GM12891 (cell line): Measurements from ENCODE around the gene ZBTB39.

ENCODE experiments used
- PAX5 ChIP-seq: IDR thresholded peaks from 2 replicates; pipeline ENCODE4 v1.6.1; 2011; ENCODE audit warnings: low read length, moderate library complexity, mild to moderate bottlenecking; ENCODE audit not compliant: insufficient read depth, severe bottlenecking
- POLR2A ChIP-seq: IDR thresholded peaks from 2 replicates; pipeline ENCODE4 v1.6.1; 2011; ENCODE audit warnings: low read depth, low read length, control low read depth
- POLR2AphosphoS5 ChIP-seq: IDR thresholded peaks from 2 replicates; pipeline ENCODE4 v1.6.1; 2011; ENCODE audit warnings: low read depth, low read length, control low read depth
- POU2F2 ChIP-seq: IDR thresholded peaks from 2 replicates; pipeline ENCODE4 v1.6.1; 2011; ENCODE audit warnings: low read depth, mild to moderate bottlenecking, control low read depth, low read length, moderate library complexity
- SPI1 ChIP-seq: IDR thresholded peaks from 2 replicates; pipeline ENCODE4 v1.6.1; 2011; ENCODE audit warnings: low read depth, low read length, control low read depth
- TAF1 ChIP-seq: IDR thresholded peaks from 2 replicates; pipeline ENCODE4 v1.6.1; 2011; ENCODE audit warnings: low read depth, low read length, control low read depth

- no peak for TF ChIP-seq POLR2AphosphoS5
- no peak for TF ChIP-seq PAX5
- no peak for TF ChIP-seq POLR2A
- TF ChIP-seq TAF1 = no peak
- no peak for TF ChIP-seq SPI1
- TF ChIP-seq POU2F2 = no peak
Measured at GRCh38 chr12:56998981-56999380, 7.4 kb downstream of the ZBTB39 start.
